T-helper 17 cell (primary cell): ENCODE measurements around the gene CYP2A7. TPM values are rescaled to one million over a fixed set of nuclear protein-coding genes. Genes with fewer than 3 reads are reported as not detected.
A peak's percentile ranks its signal among the peaks of the same experiment; 100 is the strongest.
"Not testable (repeated sequence)": the region's sequence is repeated elsewhere in the genome, so short reads cannot be mapped to it uniquely, and the experiment has no call there.

Experiments
- ATAC-seq: fragments of 150-1000 bp; cut with Tn5 transposase; 2 replicates; pipeline ENCODE4 v1.10.0; 2021; ENCODE audit warnings: mild to moderate bottlenecking, moderate library complexity
- DNase-seq, 3 donors: peaks; one replicate each; pipeline versions ENCODE4 v3.0.0 to v3.0.0-alpha.2; 2020 to 2021
- H3K9me3 ChIP-seq: one replicate; pipeline ENCODE4 v1.7.0; 2013; ENCODE audit warnings: low read length, mild to moderate bottlenecking; ENCODE audit not compliant: control insufficient read depth, poor library complexity, severe bottlenecking
- H3K27ac Mint-ChIP-seq: one replicate; pipeline ENCODE4 v1.8.0; 2022; ENCODE audit warnings: mild to moderate bottlenecking, moderate library complexity, mixed read lengths
- H3K27me3 Mint-ChIP-seq: one replicate; pipeline ENCODE4 v1.8.0; 2022; ENCODE audit warnings: mixed read lengths
- H3K36me3 Mint-ChIP-seq: one replicate; pipeline ENCODE4 v1.8.0; 2022; ENCODE audit warnings: low read depth, mixed read lengths
- H3K4me1 Mint-ChIP-seq: one replicate; pipeline ENCODE4 v1.8.0; 2022; ENCODE audit warnings: mild to moderate bottlenecking, mixed read lengths
- H3K4me3 Mint-ChIP-seq: one replicate; pipeline ENCODE4 v1.8.0; 2022; ENCODE audit warnings: mild to moderate bottlenecking, moderate library complexity, mixed read lengths
- total RNA-seq, 4 donors: library from RNA in 2 of 4; stranded (reverse) in 2 of 4; gene quantifications; one replicate each; pipeline ENCODE4 v1.2.3 and lab custom pipeline; 2022 to 2026

Gene CYP2A7
- total RNA-seq, 2 donors from 2014 or later, result not detected

DNA sequence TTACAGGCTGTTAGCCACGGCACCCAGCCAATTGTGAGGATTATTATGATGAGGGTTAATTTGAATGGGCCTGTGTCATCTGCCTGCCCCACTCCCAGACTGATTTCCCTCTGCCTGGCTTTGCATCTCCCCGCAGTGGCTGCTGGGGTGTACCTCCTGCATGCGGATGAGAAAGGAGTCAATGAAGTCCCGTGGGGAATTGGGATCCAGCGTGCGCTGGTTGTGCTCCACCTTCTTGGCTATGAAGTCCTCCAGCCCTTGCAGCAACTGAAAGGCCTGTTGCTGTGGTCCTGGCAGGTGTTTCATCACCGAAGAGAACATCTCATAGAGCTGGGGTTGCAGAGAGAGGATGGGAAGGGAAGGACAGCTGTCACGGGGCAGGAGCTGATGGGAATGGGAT is 35.3 kb downstream of the CYP2A7 start:
- not testable (repeated sequence) for DNase-seq, H3K9me3 ChIP-seq, ATAC-seq, H3K36me3 Mint-ChIP-seq
- Mint-ChIP-seq H3K4me3 (peak overlapping the region; percentile 41), H3K4me1 (peaks cover 23% of the 10 kb centered on the region), H3K27me3 (peaks cover 15% of the 10 kb centered on the region), H3K27ac (peak overlapping the region; percentile 90)

DNA sequence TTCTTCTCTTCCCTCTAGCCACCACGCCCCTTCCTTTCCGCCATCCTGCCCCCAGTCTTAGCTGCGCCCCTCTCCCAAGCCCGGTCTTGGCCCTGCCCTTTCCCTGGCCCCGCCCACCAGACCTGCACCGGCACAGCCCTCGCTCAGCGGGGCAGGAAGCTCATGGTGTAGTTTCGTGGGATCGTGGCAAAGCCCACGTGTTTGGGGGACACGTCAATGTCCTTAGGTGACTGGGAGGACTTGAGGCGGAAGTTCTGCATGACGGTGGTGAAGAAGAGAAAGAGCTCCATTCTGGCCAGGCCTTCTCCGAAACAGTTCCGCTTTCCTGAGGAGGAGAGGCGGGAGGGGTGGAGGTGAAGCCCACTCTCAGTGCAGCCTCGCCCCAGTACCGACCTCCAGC is 38.4 kb downstream of the CYP2A7 start:
- peak; percentile 91 for ATAC-seq
- DNase-seq, result peak; percentile 46 to 74 (median 60)
- H3K9me3 ChIP-seq, H3K36me3 Mint-ChIP-seq: not testable (repeated sequence)
- Mint-ChIP-seq H3K4me1 (peaks cover 16% of the 10 kb centered on the region), H3K27me3 (peaks cover 15% of the 10 kb centered on the region), H3K4me3 (peak overlapping the region; percentile 71), H3K27ac (peak overlapping the region; percentile 90)

DNA sequence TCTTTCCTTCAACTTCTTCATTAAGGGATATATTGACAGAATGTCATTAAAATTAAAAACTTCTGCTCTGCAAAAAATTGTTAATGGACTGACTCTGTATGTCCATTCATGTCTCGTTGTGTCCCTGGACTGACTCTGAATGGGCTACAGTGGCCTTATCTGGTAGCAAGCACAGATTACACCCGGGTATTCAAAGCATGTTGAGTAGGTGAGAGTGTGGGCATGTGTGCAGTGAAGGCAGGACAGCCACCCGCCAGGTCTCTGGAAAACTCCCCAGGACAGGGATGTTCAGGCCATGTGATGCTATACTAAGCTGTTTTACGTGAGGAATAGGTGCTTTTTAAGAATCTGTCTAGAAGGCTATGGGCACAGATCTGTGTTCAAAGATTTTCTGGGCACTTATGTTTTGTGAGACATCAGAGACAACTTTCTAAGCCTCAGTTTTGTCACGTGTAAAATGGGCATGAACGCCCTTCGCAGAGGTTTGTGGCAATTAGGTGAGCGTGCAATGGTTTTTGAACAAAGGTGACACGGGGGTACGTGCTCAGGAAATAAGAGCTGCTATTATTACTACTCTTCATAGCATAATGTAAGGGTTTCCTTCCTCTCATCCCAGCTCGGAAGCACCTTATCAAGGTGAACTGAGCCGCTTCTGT is 38.9 kb downstream of the CYP2A7 start:
- H3K36me3 Mint-ChIP-seq, DNase-seq, H3K9me3 ChIP-seq: not testable (repeated sequence)
- Mint-ChIP-seq H3K4me3 (peak overlapping the region; percentile 71), H3K27ac (peak overlapping the region; percentile 90), H3K27me3 (peaks cover 15% of the 10 kb centered on the region), H3K4me1 (peaks cover 16% of the 10 kb centered on the region)
- ATAC-seq, result peak; percentile 59

DNA sequence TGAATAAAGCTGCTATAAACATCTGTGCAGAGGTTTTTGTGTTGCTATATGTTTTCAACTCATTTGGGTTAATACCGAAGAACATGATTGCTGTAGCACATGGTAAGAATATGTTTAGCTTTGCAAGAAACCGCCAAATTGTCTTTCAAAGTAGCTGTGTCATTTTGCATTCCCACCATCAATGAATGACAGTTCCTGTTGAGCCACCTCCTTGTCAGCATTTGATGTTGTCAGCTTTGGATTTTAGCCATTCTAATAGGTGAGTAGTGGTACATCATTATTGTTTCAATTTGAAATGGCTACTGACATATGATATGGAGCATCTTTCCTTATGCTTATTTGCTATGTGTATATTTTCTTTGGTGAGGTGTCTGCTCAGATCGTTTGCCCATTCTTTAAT is 40.0 kb downstream of the CYP2A7 start:
- H3K9me3 ChIP-seq, DNase-seq, H3K36me3 Mint-ChIP-seq, H3K4me3 Mint-ChIP-seq, H3K27ac Mint-ChIP-seq, H3K27me3 Mint-ChIP-seq, ATAC-seq: not testable (repeated sequence)
- peaks cover 16% of the 10 kb centered on the region for H3K4me1 Mint-ChIP-seq

DNA sequence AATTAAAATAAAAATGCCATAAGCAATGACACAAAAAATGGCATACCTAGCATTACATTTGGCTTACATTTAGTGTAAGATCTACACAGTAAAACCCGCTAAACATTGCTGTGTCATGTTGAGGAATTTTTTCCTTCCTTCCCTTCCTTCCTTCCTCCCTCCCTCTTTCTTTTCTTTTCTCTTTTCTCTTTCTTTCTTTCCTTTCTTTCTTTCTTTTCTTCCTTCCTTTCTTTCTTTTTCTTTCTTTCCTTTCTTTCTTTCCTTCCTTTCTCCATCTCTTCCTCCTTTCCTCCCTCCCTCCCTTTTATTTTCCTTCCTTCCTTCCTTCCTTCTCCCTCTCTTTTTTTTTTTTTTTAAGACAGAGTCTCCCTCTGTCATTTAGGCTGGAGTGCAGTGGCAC is 43.6 kb downstream of the CYP2A7 start:
- ATAC-seq, H3K27me3 Mint-ChIP-seq, H3K4me3 Mint-ChIP-seq, DNase-seq, H3K9me3 ChIP-seq, H3K36me3 Mint-ChIP-seq, H3K27ac Mint-ChIP-seq, H3K4me1 Mint-ChIP-seq: not testable (repeated sequence)

DNA sequence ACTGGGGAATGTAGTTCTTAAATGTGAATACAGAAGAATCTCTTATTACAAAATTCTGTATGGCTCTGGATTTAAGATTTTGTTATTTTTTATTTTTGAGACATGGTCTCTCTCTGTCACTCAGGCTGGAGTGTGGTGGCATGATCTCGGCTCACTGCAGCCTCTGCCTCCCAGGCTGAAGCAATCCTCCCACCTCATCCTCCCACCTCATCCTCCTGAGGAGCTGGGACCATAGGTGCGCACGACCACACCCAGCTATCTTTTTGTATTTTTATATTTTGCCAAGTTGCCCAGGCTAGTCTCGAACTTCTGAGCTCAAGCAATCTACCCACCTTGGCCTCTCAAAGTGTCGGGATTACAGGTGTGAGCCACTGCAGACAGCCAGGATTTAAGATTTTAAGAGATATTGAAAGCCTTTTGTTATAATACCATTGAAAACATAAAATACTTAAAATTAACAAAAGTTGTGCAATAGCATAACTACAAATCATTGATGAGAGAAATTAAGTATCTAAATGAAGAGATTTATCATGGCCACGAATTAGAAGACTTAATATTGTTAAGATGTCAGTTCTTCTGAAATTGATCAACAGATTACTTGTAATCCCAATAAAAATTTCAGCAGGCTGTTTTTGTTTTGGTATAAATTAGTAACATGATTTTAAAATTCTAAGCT is 45.1 kb downstream of the CYP2A7 start:
- ATAC-seq (no peak), DNase-seq (no peak)
- Mint-ChIP-seq H3K4me1 (peaks cover 2% of the 10 kb centered on the region), H3K27me3 (no peaks in the 10 kb centered on the region), H3K36me3 (no peaks in the 10 kb centered on the region), H3K4me3 (no peak overlapping the region), H3K27ac (no peak overlapping the region)
- no peaks in the 10 kb centered on the region for H3K9me3 ChIP-seq

DNA sequence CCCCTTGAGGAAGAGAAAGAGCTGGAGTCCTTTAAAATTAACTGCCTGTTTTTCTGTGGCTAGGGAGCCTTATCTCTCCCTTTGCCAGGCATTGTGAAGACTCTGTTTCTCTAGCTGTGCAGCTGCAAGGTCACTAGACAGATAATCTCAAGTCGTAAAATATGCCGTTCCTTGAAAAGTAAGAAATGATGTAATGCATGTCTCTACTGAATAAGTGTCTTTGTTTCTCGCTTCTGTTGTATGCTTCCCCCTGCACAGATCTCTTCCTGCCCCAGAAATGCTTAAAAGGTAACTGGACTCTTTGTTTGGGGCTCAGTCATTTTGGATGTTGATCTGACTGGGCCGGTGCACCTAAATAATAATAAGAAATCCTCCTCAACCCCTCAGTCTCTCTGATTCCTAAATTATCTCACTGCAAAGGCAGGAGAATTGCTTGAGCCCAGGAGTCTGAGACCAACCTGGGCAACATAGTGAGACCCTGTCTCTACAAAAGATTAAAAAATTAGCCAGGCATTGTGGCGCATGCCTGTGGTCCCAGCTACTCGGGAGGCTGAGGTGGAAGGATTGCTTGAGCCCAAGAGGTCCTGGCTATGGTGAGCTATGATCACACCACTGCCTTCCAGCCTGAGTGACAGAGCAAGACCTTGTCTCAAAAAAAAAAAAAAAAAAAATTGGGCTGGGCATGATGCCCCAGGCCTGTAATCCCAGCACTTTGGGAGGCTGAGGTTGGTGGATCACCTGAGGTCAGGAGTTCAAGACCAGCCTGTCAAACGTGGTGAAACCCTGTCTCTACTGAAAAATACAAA is 48.1 kb downstream of the CYP2A7 start:
- not testable (repeated sequence) for H3K27me3 Mint-ChIP-seq, DNase-seq, H3K4me3 Mint-ChIP-seq, H3K36me3 Mint-ChIP-seq, ATAC-seq, H3K9me3 ChIP-seq, H3K4me1 Mint-ChIP-seq
- peak overlapping the region; percentile 14 for H3K27ac Mint-ChIP-seq

DNA sequence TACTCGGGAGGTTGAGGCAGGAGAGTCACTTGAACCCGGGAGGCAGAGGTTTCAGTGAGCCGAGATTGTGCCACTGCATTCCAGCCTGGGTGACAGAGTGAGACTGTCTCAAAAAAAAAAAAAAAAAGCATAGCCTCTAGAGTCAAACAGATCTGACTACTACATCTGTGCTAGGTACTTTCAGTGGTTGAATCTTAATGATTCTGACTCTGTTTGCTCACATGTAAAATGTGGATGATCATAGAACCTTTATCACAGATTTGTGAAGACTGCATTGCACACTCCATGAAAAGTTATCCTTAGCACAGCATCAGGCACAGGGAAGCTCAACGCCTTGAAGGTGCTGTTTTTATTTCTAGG is 49.6 kb downstream of the CYP2A7 start:
- not testable (repeated sequence) for H3K4me3 Mint-ChIP-seq, ATAC-seq, H3K9me3 ChIP-seq, H3K36me3 Mint-ChIP-seq, H3K4me1 Mint-ChIP-seq, H3K27me3 Mint-ChIP-seq, H3K27ac Mint-ChIP-seq, DNase-seq

DNA sequence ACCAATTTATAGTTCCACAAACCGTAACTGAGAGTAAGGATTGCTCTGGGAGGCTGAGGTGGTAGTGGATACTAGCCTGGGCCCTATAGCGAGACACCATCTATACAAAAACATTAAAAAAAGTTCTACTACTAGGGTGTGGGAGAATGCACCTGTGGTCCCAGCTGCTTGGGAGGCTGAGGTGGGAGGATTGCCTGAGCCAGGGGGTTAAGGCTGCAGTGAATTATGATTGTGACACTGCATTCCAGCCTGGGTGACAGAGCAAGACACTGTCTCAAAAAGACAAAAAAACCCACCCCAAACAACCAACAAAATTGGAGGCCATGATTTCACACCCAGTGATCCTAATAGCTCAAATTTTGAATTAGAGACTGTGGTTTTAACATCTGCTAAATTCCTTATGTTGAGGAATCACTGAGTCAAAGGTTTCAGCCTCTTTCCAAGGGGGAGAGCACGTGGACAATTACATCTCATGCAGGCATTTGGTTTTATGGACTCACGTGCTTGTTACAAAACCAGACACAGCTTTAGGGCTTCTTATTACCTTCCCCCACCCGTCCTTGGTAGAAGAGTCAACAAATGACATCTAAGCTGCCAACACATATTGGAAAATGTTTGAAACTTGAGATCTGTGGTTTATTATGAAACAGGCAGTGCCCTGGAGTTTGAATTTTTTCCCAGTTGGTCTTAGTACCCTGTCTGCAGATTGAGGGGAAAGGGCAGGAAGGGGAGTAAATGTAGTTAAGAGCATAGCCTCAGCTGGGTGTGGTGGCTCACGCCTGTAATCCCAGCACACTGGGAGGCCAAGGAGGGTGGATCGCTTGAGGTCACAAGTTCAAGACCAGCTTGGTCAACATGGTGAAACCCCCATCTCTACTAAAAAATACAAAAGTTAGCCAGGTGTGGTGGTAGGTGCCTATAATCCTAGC is 50.3 kb downstream of the CYP2A7 start:
- H3K4me3 Mint-ChIP-seq, result peak overlapping the region; percentile 31
- H3K9me3 ChIP-seq, result no peaks in the 10 kb centered on the region
- H3K36me3 Mint-ChIP-seq, result peaks cover 3% of the 10 kb centered on the region
- no peak overlapping the region for H3K27ac Mint-ChIP-seq
- DNase-seq (no peak), ATAC-seq (no peak)
- peaks cover 8% of the 10 kb centered on the region for H3K4me1 Mint-ChIP-seq
- H3K27me3 Mint-ChIP-seq, result no peaks in the 10 kb centered on the region

DNA sequence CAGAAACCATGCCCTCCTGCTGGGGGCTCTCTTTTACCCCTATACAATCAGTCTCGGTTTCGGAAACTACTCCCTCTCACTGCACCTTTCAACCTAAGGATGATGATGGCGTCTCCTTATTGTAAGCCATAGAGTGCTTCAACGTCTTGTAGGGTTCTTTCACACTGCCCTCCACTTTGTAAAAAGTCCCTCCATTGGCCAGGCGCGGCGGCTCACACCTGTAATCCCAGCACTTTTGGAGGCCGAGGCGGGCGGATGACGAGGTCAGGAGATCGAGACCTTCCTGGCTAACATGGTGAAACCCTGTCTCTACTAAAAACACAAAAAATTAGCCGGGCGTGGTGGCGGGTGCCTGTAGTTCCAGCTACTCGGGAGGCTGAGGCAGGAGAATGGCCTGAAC is 51.3 kb downstream of the CYP2A7 start:
- H3K27me3 Mint-ChIP-seq, H3K4me3 Mint-ChIP-seq, H3K36me3 Mint-ChIP-seq, ATAC-seq, H3K9me3 ChIP-seq, DNase-seq: not testable (repeated sequence)
- peak overlapping the region; percentile 72 for H3K27ac Mint-ChIP-seq
- peaks cover 14% of the 10 kb centered on the region for H3K4me1 Mint-ChIP-seq

DNA sequence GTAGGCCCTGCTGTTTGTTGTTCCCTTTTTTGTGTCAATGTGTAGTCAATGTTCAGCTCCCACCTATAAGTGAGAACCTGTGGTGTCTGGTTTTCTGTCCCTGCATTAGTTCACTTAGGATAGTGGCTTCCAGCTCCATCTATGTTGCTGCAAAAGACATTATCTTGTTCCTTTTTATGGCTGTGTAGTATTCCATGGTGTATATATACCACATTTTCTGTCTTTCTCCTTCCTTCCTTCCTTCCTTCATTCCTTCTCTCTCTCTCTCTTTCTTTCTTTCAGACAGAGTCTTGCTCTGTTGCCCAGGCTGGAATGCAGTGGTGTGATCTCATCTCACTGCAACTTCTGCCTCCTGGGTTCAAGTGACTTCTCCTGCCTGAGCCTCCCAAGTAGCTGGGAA is 52.8 kb downstream of the CYP2A7 start:
- Mint-ChIP-seq H3K36me3 (peaks cover 3% of the 10 kb centered on the region), H3K4me3 (no peak overlapping the region), H3K27me3 (no peaks in the 10 kb centered on the region), H3K27ac (no peak overlapping the region), H3K4me1 (peaks cover 21% of the 10 kb centered on the region)
- no peaks in the 10 kb centered on the region for H3K9me3 ChIP-seq
- DNase-seq (no peak), ATAC-seq (no peak)

DNA sequence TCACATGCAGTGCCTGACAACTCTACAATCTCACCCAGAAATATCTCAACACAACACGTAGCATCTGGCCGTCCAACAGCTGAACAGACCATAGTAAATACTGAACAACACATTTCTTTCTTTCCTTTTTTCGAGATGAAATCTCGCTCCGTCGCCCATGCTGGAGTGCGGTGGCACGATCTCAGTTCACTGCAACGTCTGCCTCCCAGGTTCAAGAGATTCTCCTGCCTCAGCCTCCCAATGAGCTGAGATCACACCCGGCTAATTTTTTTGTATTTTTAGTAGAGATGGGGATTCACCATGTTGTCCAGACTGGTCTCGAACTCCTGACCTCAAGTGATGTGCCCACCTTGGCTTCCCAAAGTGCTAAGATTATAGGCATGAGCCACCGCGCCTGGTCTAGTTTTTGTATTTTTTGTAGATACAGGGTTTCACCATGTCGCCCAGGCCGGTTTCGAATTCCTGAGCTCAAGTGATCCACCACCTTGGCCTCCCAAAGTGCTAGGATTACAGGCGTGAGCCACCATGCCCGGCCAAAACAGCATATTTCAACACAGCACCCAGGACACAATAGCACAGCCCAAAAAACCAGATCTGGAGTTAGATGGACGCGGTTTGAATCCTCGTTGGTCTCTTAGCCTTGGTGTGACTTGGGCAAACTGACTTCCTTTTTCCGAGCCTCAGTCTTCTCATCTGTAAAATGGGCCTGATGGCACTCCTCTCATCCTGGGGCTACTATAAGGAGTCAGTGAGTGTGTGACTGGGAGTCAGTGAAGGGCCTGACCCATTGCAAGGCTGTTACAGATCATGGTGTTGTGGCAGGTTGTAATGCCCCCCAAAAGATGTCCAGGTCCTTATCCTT is 54.4 kb downstream of the CYP2A7 start:
- H3K27ac Mint-ChIP-seq, result peak overlapping the region; percentile 8
- ATAC-seq (no peak), DNase-seq (no peak)
- no peaks in the 10 kb centered on the region for H3K27me3 Mint-ChIP-seq
- peaks cover 19% of the 10 kb centered on the region for H3K4me1 Mint-ChIP-seq
- peaks cover 3% of the 10 kb centered on the region for H3K36me3 Mint-ChIP-seq
- H3K9me3 ChIP-seq, result no peaks in the 10 kb centered on the region
- peak overlapping the region; percentile 13 for H3K4me3 Mint-ChIP-seq
